GM10248 (cell line): ENCODE data around the gene TINAG.

Experiments
- CTCF ChIA-PET: fragments of 300-600 bp; sonication (Branson Sonifier 250); formaldehyde crosslinking; extraction: SDS; loops from one replicate; lab custom pipeline; 2021; ENCODE audit warnings: antibody characterized with exemption; lab: Yijun Ruan, JAX
- POLR2A ChIA-PET: fragments of 350-650 bp; sonication (Branson Sonifier 250); formaldehyde crosslinking; extraction: SDS; loops from one replicate; lab custom pipeline; 2020; ENCODE audit warnings: antibody characterized with exemption; lab: Yijun Ruan, JAX
- DNase-seq: peaks from one replicate; pipeline ENCODE4 v3.0.0; 2012; ENCODE audit errors: extremely low spot score
- CTCF ChIP-seq: IDR thresholded peaks from 2 replicates; pipeline ENCODE4 v1.5.1; 2012; ENCODE audit warnings: mild to moderate bottlenecking, low read depth; ENCODE audit errors: extremely low read depth, missing control alignments, control extremely low read depth

TINAG gene

GRCh38 chr6:54361188-54361587 lies 52.9 kb downstream of the TINAG start:
- ChIA-PET POLR2A (no interaction called here), CTCF (interaction anchor here (0.9 to 1.4 kb wide), 2 partner anchors 13 to 15 kb away, joined by 3 to 4 read pairs; no protein-coding TSS in a partner anchor)
- DNase-seq = no peak
- TF ChIP-seq CTCF = no peak

- ChIA-PET CTCF (interaction anchor here (0.9 to 1.4 kb wide), 2 partner anchors 13 to 16 kb away, joined by 3 to 4 read pairs; no protein-coding TSS in a partner anchor), POLR2A (no interaction called here)
- TF ChIP-seq CTCF = no peak
- DNase-seq = no peak
Observed at GRCh38 chr6:54361734-54362133, 53.5 kb downstream of the TINAG start.

GRCh38 chr6:54366667-54367327 lies 58.6 kb downstream of the TINAG start:
- DNase-seq = no peak
- TF ChIP-seq CTCF = no peak
- CTCF ChIA-PET = interaction anchor here (1.4 kb wide), 1 partner anchor 20 kb away, joined by 3 read pairs; no protein-coding TSS in a partner anchor
- POLR2A ChIA-PET = no interaction called here

- no peak for DNase-seq
- ChIA-PET CTCF (no interaction called here), POLR2A (no interaction called here)
- no peak for TF ChIP-seq CTCF
Observed at GRCh38 chr6:54377776-54378175, 69.5 kb downstream of the TINAG start.

GRCh38 chr6:54386295-54386694 lies 78.1 kb downstream of the TINAG start:
- TF ChIP-seq CTCF = no peak
- POLR2A ChIA-PET = no interaction called here
- no peak for DNase-seq
- CTCF ChIA-PET = interaction anchor here (1.2 kb wide), 1 partner anchor 19 kb away, joined by 3 read pairs; no protein-coding TSS in a partner anchor

- CTCF ChIA-PET = no interaction called here
- DNase-seq = no peak
- no peak for TF ChIP-seq CTCF
- POLR2A ChIA-PET = no interaction called here
Observed at GRCh38 chr6:54390362-54390761, 82.1 kb downstream of the TINAG start.

GRCh38 chr6:54391577-54391976 lies 83.3 kb downstream of the TINAG start:
- TF ChIP-seq CTCF = no peak
- ChIA-PET CTCF (no interaction called here), POLR2A (no interaction called here)
- DNase-seq = no peak
